ENCODE measurements around the gene KIAA1755. TPM values are rescaled to one million over a fixed set of nuclear protein-coding genes. Genes with fewer than 3 reads are reported as not detected.

KIAA1755 gene
- total and polyA plus RNA-seq, 10 of the 15 experiments (the other 5 are each of a cell fraction or from before 2014, with no cell fraction given): not detected

GRCh38 chr20:38178581-38178980 is 82.0 kb downstream of the KIAA1755 start:
- no peaks in the 10 kb centered on the region for H4K20me1 ChIP-seq (ENCODE audit: control insufficient read depth, insufficient read depth)
- RAD21 ChIA-PET (ENCODE audit: unreplicated experiment): interaction anchor here (0.9 to 1.2 kb wide), 3 partner anchors 19 to 106 kb away, joined by 3 read pairs; no protein-coding TSS in a partner anchor
- in situ Hi-C loops (cut with MboI) (no loop called here), intact Hi-C loops (cut with micrococcal nuclease; ENCODE audit: unreplicated experiment) (no loop called here)
- no peak for ATAC-seq
- no peak for FAIRE-seq
- CTCF ChIA-PET: interaction anchor here (0.8 kb wide), 1 partner anchor 42 kb away, joined by 3 read pairs; no protein-coding TSS in a partner anchor
- no peak overlapping the region for H3K4me3 ChIP-seq
- WGBS (ENCODE audit: insufficient coverage, insufficient replicate concordance, low lambda C conversion rate, missing lambda C conversion rate): 9% methylated on average over 4 of the region's 4 CpGs
- H3K36me3 ChIP-seq (ENCODE audit: control insufficient read depth in 2 of 2, insufficient read depth in 2 of 2, low read length in 1 of 2): no peaks in the 10 kb centered on the region
- SMC1A ChIA-PET (ENCODE audit: uncharacterized antibody, unreplicated experiment): interaction anchor here (0.7 kb wide), 1 partner anchor 43 kb away, joined by 4 read pairs; no protein-coding TSS in a partner anchor
- H3K27me3 ChIP-seq (replicated peaks in 1 of 2; ENCODE audit: control insufficient read depth in 2 of 2, insufficient read depth in 2 of 2, low read length in 1 of 2): no peaks in the 10 kb centered on the region; a peak in 1 of 4 replicates
- H3K4me2 ChIP-seq (ENCODE audit: control insufficient read depth, insufficient read depth): no peak overlapping the region
- H3K9ac ChIP-seq (ENCODE audit: control insufficient read depth, insufficient read depth, low read length): no peak overlapping the region
- H3K4me1 ChIP-seq (ENCODE audit: control insufficient read depth, insufficient read depth, low read length): peaks cover 6% of the 10 kb centered on the region
- H3K9me3 ChIP-seq (replicated peaks; ENCODE audit: control insufficient read depth, insufficient read depth, low read length): no peaks in the 10 kb centered on the region; the same call in 2 of the 3 replicates
- no peaks in the 10 kb centered on the region for H3K79me2 ChIP-seq (ENCODE audit: control insufficient read depth, insufficient read depth, low read length)
- TF ChIP-seq SREBF1 (IDR thresholded peaks at IDR 0.05; ENCODE audit: low read length): no peak
- TF ChIP-seq POLR2AphosphoS2 (IDR thresholded peaks at IDR 0.05; ENCODE audit: low read depth, low read length): no peak
- no peak for TF ChIP-seq BMI1 (IDR thresholded peaks at IDR 0.05; ENCODE audit: borderline replicate concordance)
- no peak for TF ChIP-seq MTA3 (IDR thresholded peaks at IDR 0.05; ENCODE audit: borderline replicate concordance, low read length)
- no peak for TF ChIP-seq POLR2AphosphoS5 (IDR thresholded peaks at IDR 0.05; ENCODE audit: low read length)
- no peak for TF ChIP-seq E4F1 (IDR thresholded peaks at IDR 0.05; ENCODE audit: borderline replicate concordance, partially characterized antibody)
- H2AFZ ChIP-seq (ENCODE audit: control insufficient read depth, low read depth, low read length): no peak overlapping the region
- DNase-seq (ENCODE audit: low read depth, low spot score): no peak
- H3K27ac ChIP-seq (ENCODE audit: control insufficient read depth, insufficient read depth): no peak overlapping the region
- POLR2A ChIA-PET: no interaction called here
- no TSS peak for BruUV-seq (replicated peaks)

All from GM12878 (cell line).